Astrocyte (in vitro differentiated cells and primary cell): ENCODE data around the gene UMOD.

Source experiments
- EZH2 ChIP-seq: IDR thresholded peaks from 2 replicates; pipeline ENCODE4 v1.6.1; 2012; ENCODE audit warnings: mild to moderate bottlenecking, low read length, inconsistent platforms; ENCODE audit not compliant: insufficient read depth
- TF ChIP-seq, protein P1 (sequence below): IDR thresholded peaks from 2 replicates; pipeline ENCODE4 v1.5.1; 2011; ENCODE audit warnings: low read depth, mild to moderate bottlenecking, inconsistent platforms, low read length, moderate library complexity; ENCODE audit not compliant: insufficient read depth

GRCh38 chr16:20316715-20317114 is 35.8 kb downstream of the UMOD start:
- TF ChIP-seq, protein P1, sequence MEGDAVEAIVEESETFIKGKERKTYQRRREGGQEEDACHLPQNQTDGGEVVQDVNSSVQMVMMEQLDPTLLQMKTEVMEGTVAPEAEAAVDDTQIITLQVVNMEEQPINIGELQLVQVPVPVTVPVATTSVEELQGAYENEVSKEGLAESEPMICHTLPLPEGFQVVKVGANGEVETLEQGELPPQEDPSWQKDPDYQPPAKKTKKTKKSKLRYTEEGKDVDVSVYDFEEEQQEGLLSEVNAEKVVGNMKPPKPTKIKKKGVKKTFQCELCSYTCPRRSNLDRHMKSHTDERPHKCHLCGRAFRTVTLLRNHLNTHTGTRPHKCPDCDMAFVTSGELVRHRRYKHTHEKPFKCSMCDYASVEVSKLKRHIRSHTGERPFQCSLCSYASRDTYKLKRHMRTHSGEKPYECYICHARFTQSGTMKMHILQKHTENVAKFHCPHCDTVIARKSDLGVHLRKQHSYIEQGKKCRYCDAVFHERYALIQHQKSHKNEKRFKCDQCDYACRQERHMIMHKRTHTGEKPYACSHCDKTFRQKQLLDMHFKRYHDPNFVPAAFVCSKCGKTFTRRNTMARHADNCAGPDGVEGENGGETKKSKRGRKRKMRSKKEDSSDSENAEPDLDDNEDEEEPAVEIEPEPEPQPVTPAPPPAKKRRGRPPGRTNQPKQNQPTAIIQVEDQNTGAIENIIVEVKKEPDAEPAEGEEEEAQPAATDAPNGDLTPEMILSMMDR, result no peak
- no peak for TF ChIP-seq EZH2
